ENCODE results near the gene SLC12A5.

The SLC12A5 gene

DNA sequence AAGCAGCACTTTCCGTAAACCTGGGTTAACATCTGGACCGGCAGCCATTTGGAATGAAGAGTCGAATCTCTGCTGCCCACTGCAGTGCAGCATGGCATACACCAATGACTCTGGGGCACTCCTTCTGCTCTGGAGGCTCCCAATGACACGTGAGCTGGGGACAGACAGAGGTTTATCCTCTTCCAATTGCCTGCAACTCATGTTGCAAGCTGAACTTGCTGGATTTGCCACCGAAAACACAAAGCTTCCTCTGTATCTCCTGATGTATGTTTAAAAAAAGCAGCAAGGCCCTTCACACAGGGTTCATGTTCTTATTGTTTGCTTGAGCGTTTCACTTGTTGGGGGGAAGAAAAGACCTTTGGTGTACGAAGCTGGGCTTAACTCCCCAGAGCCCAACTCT is 49.9 kb downstream of the SLC12A5 start (continued):
- TF ChIP-seq, protein P1, sequence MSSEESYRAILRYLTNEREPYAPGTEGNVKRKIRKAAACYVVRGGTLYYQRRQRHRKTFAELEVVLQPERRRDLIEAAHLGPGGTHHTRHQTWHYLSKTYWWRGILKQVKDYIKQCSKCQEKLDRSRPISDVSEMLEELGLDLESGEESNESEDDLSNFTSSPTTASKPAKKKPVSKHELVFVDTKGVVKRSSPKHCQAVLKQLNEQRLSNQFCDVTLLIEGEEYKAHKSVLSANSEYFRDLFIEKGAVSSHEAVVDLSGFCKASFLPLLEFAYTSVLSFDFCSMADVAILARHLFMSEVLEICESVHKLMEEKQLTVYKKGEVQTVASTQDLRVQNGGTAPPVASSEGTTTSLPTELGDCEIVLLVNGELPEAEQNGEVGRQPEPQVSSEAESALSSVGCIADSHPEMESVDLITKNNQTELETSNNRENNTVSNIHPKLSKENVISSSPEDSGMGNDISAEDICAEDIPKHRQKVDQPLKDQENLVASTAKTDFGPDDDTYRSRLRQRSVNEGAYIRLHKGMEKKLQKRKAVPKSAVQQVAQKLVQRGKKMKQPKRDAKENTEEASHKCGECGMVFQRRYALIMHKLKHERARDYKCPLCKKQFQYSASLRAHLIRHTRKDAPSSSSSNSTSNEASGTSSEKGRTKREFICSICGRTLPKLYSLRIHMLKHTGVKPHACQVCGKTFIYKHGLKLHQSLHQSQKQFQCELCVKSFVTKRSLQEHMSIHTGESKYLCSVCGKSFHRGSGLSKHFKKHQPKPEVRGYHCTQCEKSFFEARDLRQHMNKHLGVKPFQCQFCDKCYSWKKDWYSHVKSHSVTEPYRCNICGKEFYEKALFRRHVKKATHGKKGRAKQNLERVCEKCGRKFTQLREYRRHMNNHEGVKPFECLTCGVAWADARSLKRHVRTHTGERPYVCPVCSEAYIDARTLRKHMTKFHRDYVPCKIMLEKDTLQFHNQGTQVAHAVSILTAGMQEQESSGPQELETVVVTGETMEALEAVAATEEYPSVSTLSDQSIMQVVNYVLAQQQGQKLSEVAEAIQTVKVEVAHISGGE (tag by site-specific recombination; conservative IDR thresholded peaks at IDR 0.05; ENCODE audit: low read depth), result no peak
- TF ChIP-seq ZNF121 (tag by site-specific recombination; IDR thresholded peaks at IDR 0.05), result no peak
- TF ChIP-seq ZNF266 (tag by site-specific recombination; IDR thresholded peaks at IDR 0.05; ENCODE audit: low read depth), result no peak
- no peak for TF ChIP-seq MYNN (tag by site-specific recombination; IDR thresholded peaks at IDR 0.05; ENCODE audit: borderline replicate concordance)
- no peak for TF ChIP-seq GLIS2 (tag by site-specific recombination; IDR thresholded peaks at IDR 0.05)
- TF ChIP-seq KLF10 (tag by site-specific recombination; IDR thresholded peaks at IDR 0.05), result no peak
- no peak for TF ChIP-seq ZNF791 (tag by site-specific recombination; IDR thresholded peaks at IDR 0.05)
- TF ChIP-seq ZNF292 (tag by site-specific recombination; IDR thresholded peaks at IDR 0.05; ENCODE audit: borderline replicate concordance, low read depth), result no peak
- TF ChIP-seq, protein P2, sequence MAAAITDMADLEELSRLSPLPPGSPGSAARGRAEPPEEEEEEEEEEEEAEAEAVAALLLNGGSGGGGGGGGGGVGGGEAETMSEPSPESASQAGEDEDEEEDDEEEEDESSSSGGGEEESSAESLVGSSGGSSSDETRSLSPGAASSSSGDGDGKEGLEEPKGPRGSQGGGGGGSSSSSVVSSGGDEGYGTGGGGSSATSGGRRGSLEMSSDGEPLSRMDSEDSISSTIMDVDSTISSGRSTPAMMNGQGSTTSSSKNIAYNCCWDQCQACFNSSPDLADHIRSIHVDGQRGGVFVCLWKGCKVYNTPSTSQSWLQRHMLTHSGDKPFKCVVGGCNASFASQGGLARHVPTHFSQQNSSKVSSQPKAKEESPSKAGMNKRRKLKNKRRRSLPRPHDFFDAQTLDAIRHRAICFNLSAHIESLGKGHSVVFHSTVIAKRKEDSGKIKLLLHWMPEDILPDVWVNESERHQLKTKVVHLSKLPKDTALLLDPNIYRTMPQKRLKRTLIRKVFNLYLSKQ (tag by site-specific recombination; IDR thresholded peaks at IDR 0.05; ENCODE audit: borderline replicate concordance), result no peak
- TF ChIP-seq, protein P3, sequence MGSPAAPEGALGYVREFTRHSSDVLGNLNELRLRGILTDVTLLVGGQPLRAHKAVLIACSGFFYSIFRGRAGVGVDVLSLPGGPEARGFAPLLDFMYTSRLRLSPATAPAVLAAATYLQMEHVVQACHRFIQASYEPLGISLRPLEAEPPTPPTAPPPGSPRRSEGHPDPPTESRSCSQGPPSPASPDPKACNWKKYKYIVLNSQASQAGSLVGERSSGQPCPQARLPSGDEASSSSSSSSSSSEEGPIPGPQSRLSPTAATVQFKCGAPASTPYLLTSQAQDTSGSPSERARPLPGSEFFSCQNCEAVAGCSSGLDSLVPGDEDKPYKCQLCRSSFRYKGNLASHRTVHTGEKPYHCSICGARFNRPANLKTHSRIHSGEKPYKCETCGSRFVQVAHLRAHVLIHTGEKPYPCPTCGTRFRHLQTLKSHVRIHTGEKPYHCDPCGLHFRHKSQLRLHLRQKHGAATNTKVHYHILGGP (tag by site-specific recombination; IDR thresholded peaks at IDR 0.05), result no peak
- TF ChIP-seq ZNF830 (tag by site-specific recombination; IDR thresholded peaks at IDR 0.05; ENCODE audit: low read depth), result no peak
- TF ChIP-seq, protein P4, sequence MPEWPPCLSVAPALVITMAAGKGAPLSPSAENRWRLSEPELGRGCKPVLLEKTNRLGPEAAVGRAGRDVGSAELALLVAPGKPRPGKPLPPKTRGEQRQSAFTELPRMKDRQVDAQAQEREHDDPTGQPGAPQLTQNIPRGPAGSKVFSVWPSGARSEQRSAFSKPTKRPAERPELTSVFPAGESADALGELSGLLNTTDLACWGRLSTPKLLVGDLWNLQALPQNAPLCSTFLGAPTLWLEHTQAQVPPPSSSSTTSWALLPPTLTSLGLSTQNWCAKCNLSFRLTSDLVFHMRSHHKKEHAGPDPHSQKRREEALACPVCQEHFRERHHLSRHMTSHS (tag by site-specific recombination; IDR thresholded peaks at IDR 0.05), result no peak

DNA sequence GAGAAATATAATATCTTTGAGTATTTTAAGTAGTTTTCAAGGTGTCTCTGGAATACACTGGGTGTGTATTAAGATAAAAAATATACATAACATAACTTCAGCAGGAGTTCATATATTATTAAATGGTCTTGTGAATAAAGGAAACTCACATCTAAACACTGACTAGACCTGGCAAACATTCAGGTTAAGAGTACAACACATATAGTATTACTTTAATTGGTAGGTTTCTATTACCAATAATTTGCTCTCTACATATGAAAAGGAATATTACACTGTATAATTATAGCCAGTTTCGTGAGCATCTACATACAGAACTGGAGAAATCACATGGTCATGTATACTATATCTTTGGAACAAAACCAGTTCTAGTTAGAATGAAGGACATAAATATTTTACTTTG is 52.1 kb downstream of the SLC12A5 start:
- ChIA-PET POLR2A (no interaction called here), CTCF (no interaction called here)
- peaks cover 18% of the 10 kb centered on the region for H3K4me1 ChIP-seq (ENCODE audit: control insufficient read depth, insufficient read depth, low read length)
- no peak overlapping the region for H3K27ac ChIP-seq (ENCODE audit: extremely low read depth, low read depth, low read length)
- H3K36me3 ChIP-seq (ENCODE audit: control insufficient read depth in 2 of 2, insufficient read depth in 1 of 2, low read length in 2 of 2), result peaks cover 0 to 25% of the 10 kb centered on the region in 2 experiments; a peak in 2 of 3 replicates
- H3K4me3 ChIP-seq (ENCODE audit: low read depth, low read length), result no peak overlapping the region
- H3K9me3 ChIP-seq (ENCODE audit: control insufficient read depth, insufficient read depth, low read depth, low read length), result no peaks in the 10 kb centered on the region
- no peak for TF ChIP-seq ZNF239 (tag by site-specific recombination; IDR thresholded peaks at IDR 0.05)
- no peak for TF ChIP-seq TCF7L2 (IDR thresholded peaks at IDR 0.05; ENCODE audit: borderline replicate concordance, low read depth, low read length)
- no peak for TF ChIP-seq ZNF274 (IDR thresholded peaks at IDR 0.05; ENCODE audit: low read length)
- no peak for TF ChIP-seq ZNF274 (tag by site-specific recombination; IDR thresholded peaks at IDR 0.05; ENCODE audit: borderline replicate concordance)
- peak; percentile 37; the same call in 1 of the 2 replicates for TF ChIP-seq ZNF664 (tag by site-specific recombination; IDR thresholded peaks at IDR 0.05)
- TF ChIP-seq ZNF24 (tag by site-specific recombination; IDR thresholded peaks at IDR 0.05), result no peak
- TF ChIP-seq ZNF621 (tag by site-specific recombination; IDR thresholded peaks at IDR 0.05), result no peak
- TF ChIP-seq IKZF3 (tag by site-specific recombination; IDR thresholded peaks at IDR 0.05), result no peak
- no peak for TF ChIP-seq ZBTB7A (tag by site-specific recombination; IDR thresholded peaks at IDR 0.05; ENCODE audit: low read depth)
- TF ChIP-seq, protein P5, sequence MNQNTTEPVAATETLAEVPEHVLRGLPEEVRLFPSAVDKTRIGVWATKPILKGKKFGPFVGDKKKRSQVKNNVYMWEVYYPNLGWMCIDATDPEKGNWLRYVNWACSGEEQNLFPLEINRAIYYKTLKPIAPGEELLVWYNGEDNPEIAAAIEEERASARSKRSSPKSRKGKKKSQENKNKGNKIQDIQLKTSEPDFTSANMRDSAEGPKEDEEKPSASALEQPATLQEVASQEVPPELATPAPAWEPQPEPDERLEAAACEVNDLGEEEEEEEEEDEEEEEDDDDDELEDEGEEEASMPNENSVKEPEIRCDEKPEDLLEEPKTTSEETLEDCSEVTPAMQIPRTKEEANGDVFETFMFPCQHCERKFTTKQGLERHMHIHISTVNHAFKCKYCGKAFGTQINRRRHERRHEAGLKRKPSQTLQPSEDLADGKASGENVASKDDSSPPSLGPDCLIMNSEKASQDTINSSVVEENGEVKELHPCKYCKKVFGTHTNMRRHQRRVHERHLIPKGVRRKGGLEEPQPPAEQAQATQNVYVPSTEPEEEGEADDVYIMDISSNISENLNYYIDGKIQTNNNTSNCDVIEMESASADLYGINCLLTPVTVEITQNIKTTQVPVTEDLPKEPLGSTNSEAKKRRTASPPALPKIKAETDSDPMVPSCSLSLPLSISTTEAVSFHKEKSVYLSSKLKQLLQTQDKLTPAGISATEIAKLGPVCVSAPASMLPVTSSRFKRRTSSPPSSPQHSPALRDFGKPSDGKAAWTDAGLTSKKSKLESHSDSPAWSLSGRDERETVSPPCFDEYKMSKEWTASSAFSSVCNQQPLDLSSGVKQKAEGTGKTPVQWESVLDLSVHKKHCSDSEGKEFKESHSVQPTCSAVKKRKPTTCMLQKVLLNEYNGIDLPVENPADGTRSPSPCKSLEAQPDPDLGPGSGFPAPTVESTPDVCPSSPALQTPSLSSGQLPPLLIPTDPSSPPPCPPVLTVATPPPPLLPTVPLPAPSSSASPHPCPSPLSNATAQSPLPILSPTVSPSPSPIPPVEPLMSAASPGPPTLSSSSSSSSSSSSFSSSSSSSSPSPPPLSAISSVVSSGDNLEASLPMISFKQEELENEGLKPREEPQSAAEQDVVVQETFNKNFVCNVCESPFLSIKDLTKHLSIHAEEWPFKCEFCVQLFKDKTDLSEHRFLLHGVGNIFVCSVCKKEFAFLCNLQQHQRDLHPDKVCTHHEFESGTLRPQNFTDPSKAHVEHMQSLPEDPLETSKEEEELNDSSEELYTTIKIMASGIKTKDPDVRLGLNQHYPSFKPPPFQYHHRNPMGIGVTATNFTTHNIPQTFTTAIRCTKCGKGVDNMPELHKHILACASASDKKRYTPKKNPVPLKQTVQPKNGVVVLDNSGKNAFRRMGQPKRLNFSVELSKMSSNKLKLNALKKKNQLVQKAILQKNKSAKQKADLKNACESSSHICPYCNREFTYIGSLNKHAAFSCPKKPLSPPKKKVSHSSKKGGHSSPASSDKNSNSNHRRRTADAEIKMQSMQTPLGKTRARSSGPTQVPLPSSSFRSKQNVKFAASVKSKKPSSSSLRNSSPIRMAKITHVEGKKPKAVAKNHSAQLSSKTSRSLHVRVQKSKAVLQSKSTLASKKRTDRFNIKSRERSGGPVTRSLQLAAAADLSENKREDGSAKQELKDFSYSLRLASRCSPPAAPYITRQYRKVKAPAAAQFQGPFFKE (tag by site-specific recombination; IDR thresholded peaks at IDR 0.05; ENCODE audit: borderline replicate concordance), result no peak
- no peak for TF ChIP-seq ZNF23 (tag by site-specific recombination; IDR thresholded peaks at IDR 0.05; ENCODE audit: borderline replicate concordance)
- TF ChIP-seq ZNF350 (tag by site-specific recombination; IDR thresholded peaks at IDR 0.05), result no peak
- no peak for TF ChIP-seq ZNF514 (tag by site-specific recombination; IDR thresholded peaks at IDR 0.05)
